Measurements from ENCODE around the gene ANKRD40.
A peak's percentile ranks its signal among the peaks of the same experiment; 100 is the strongest.

ANKRD40 gene

DNA sequence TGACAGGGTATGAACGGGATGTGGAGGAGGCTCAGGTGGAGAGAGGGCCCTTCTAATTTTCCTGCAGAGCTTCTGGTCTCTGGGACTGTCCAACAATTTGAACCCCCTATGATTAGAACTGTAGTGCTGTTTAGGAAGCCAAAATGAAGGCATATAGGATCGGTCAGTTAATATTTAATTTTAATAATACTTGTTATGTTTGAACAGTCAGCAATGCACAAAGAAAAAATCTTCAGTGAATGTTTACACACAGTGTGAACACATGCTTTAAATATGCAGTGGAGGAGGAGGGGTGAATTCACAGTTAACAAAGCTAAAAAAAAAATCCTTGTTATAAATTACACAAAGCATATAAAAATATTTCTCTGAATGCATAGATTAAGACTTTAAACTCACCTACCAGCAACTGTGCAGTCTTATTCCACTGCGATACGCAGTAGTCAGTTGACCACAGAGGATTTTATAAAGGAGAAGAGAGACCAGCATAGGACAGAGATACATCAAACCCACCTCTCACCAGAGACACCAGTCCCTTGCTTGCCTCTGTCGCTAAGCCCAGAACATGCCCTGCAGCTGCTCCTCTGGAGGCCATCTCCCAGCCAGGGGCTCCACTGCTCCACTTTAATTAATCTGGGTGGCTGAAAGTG is 14.6 kb downstream of the ANKRD40 start:
- H3K23ac ChIP-seq (ENCODE audit: low read depth, low read length, poor library complexity): no peak overlapping the region
- H3K27ac ChIP-seq (replicated peaks; ENCODE audit: low read length): no peak overlapping the region
- H2BK120ac ChIP-seq (ENCODE audit: low read depth, low read length): no peak overlapping the region
- no CpG with 5 or more reads among the region's 5 CpGs for WGBS, 2 donors (ENCODE audit: extremely low coverage in 2 of 2, insufficient read length in 2 of 2, insufficient replicate concordance in 1 of 2)
- H3K9me3 ChIP-seq (replicated peaks in 1 of 2; ENCODE audit: control insufficient read depth in 2 of 2, insufficient read depth in 1 of 2, low read depth in 1 of 2, low read length in 2 of 2): no peaks in the 10 kb centered on the region
- H3K4ac ChIP-seq (ENCODE audit: low read length): no peak overlapping the region
- H3K4me1 ChIP-seq (ENCODE audit: control insufficient read depth in 2 of 2, insufficient read depth in 1 of 2, low read depth in 1 of 2, low read length in 2 of 2): peaks cover 29% of the 10 kb centered on the region in 2 donors
- no peak overlapping the region for H2AFZ ChIP-seq (ENCODE audit: low read length)
- H3K27me3 ChIP-seq (ENCODE audit: control insufficient read depth in 3 of 3, insufficient read depth in 3 of 3, low read depth in 1 of 3, low read length in 3 of 3): no peaks in the 10 kb centered on the region
- H2AK5ac ChIP-seq (ENCODE audit: low read depth, low read length): no peak overlapping the region
- H3K9ac ChIP-seq (ENCODE audit: low read depth, low read length, poor library complexity): no peak overlapping the region
- no peak overlapping the region for H3K4me3 ChIP-seq (ENCODE audit: low read length in 2 of 2)
- no peak overlapping the region for H2BK12ac ChIP-seq (ENCODE audit: low read length)
- H3K4me2 ChIP-seq (ENCODE audit: insufficient read depth, low read length, poor library complexity, severe bottlenecking): no peak overlapping the region
- H2BK15ac ChIP-seq (ENCODE audit: low read length): no peak overlapping the region
- no peak overlapping the region for H2BK5ac ChIP-seq (ENCODE audit: low read length)
- H4K91ac ChIP-seq (ENCODE audit: low read depth, low read length, poor library complexity): no peak overlapping the region
- H3K18ac ChIP-seq (ENCODE audit: low read length): no peak overlapping the region
- H4K8ac ChIP-seq (ENCODE audit: low read depth, low read length): no peak overlapping the region
- no peak overlapping the region for H3K14ac ChIP-seq (ENCODE audit: low read length)
- H3K36me3 ChIP-seq (replicated peaks in 1 of 2; ENCODE audit: control insufficient read depth in 2 of 2, insufficient read depth in 2 of 2, low read length in 2 of 2): peaks cover 20 to 57% of the 10 kb centered on the region in 2 donors
- DNase-seq (ENCODE audit: low spot score): no peak
- H3K79me1 ChIP-seq (ENCODE audit: low read depth, low read length): no peaks in the 10 kb centered on the region

DNA sequence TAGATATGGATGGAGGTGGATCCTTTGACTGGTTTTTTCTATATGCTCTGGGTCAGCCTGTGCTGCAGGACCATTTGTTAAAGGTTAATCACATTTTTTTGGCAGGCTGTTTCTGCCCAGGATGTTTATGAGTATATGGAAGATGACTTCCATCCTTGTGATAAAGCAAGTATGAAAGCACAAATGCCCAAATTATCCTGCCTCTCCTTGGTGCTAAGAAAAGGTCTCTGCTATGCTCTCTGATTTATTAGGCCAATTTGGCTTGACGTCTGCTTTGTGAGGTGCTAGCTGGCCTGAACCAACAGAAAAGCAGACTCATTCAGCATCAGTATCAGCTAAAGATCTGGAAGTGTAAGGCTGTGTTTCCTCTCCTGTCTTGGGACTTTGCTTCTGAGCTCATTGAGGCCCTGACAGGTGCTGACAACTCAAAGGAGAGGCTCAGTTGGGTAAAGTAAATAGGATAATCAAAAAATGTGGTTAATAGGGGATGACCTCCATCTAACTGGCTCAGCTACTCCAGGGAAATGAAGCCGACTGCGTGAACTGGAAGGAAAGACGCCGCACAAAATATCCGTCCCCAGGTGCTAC is 15.2 kb downstream of the ANKRD40 start:
- H4K8ac ChIP-seq (ENCODE audit: low read depth, low read length): no peak overlapping the region
- H3K4me1 ChIP-seq (ENCODE audit: control insufficient read depth in 2 of 2, insufficient read depth in 1 of 2, low read depth in 1 of 2, low read length in 2 of 2): peaks cover 29 to 30% of the 10 kb centered on the region in 2 donors
- H3K23ac ChIP-seq (ENCODE audit: low read depth, low read length, poor library complexity): no peak overlapping the region
- H4K91ac ChIP-seq (ENCODE audit: low read depth, low read length, poor library complexity): no peak overlapping the region
- no peak overlapping the region for H2BK12ac ChIP-seq (ENCODE audit: low read length)
- H3K9me3 ChIP-seq (replicated peaks in 1 of 2; ENCODE audit: control insufficient read depth in 2 of 2, insufficient read depth in 1 of 2, low read depth in 1 of 2, low read length in 2 of 2): no peaks in the 10 kb centered on the region
- peaks cover 16 to 51% of the 10 kb centered on the region in 2 donors for H3K36me3 ChIP-seq (replicated peaks in 1 of 2; ENCODE audit: control insufficient read depth in 2 of 2, insufficient read depth in 2 of 2, low read length in 2 of 2)
- H3K14ac ChIP-seq (ENCODE audit: low read length): no peak overlapping the region
- no peak for DNase-seq (ENCODE audit: low spot score)
- H3K27me3 ChIP-seq (ENCODE audit: control insufficient read depth in 3 of 3, insufficient read depth in 3 of 3, low read depth in 1 of 3, low read length in 3 of 3): no peaks in the 10 kb centered on the region
- no peaks in the 10 kb centered on the region for H3K79me1 ChIP-seq (ENCODE audit: low read depth, low read length)
- H2BK5ac ChIP-seq (ENCODE audit: low read length): no peak overlapping the region
- no peak overlapping the region for H2BK120ac ChIP-seq (ENCODE audit: low read depth, low read length)
- H3K4me3 ChIP-seq (ENCODE audit: low read length in 2 of 2): no peak overlapping the region
- no CpG with 5 or more reads among the region's 6 CpGs for WGBS, 2 donors (ENCODE audit: extremely low coverage in 2 of 2, insufficient read length in 2 of 2, insufficient replicate concordance in 1 of 2)
- no peak overlapping the region for H3K4ac ChIP-seq (ENCODE audit: low read length)
- no peak overlapping the region for H2AK5ac ChIP-seq (ENCODE audit: low read depth, low read length)
- no peak overlapping the region for H3K9ac ChIP-seq (ENCODE audit: low read depth, low read length, poor library complexity)
- H2AFZ ChIP-seq (ENCODE audit: low read length): no peak overlapping the region
- no peak overlapping the region for H3K4me2 ChIP-seq (ENCODE audit: insufficient read depth, low read length, poor library complexity, severe bottlenecking)
- H3K27ac ChIP-seq (replicated peaks; ENCODE audit: low read length): no peak overlapping the region
- H2BK15ac ChIP-seq (ENCODE audit: low read length): no peak overlapping the region
- no peak overlapping the region for H3K18ac ChIP-seq (ENCODE audit: low read length)

GRCh38 chr17:50691550-50692447 is 15.9 kb downstream of the ANKRD40 start:
- no peak for DNase-seq (ENCODE audit: low spot score)
- H4K8ac ChIP-seq (ENCODE audit: low read depth, low read length): no peak overlapping the region
- no peaks in the 10 kb centered on the region for H3K9me3 ChIP-seq (replicated peaks in 1 of 2; ENCODE audit: control insufficient read depth in 2 of 2, insufficient read depth in 1 of 2, low read depth in 1 of 2, low read length in 2 of 2)
- no peak overlapping the region for H3K4ac ChIP-seq (ENCODE audit: low read length)
- no peak overlapping the region for H2BK5ac ChIP-seq (ENCODE audit: low read length)
- H3K27me3 ChIP-seq (ENCODE audit: control insufficient read depth in 3 of 3, insufficient read depth in 3 of 3, low read depth in 1 of 3, low read length in 3 of 3): no peaks in the 10 kb centered on the region
- no peak overlapping the region for H3K4me2 ChIP-seq (ENCODE audit: insufficient read depth, low read length, poor library complexity, severe bottlenecking)
- H3K9ac ChIP-seq (ENCODE audit: low read depth, low read length, poor library complexity): no peak overlapping the region
- no peak overlapping the region for H3K4me3 ChIP-seq (ENCODE audit: low read length in 2 of 2)
- no peak overlapping the region for H3K23ac ChIP-seq (ENCODE audit: low read depth, low read length, poor library complexity)
- peak overlapping the region; percentile 99 for H3K27ac ChIP-seq (replicated peaks; ENCODE audit: low read length)
- H2BK12ac ChIP-seq (ENCODE audit: low read length): no peak overlapping the region
- H2AK5ac ChIP-seq (ENCODE audit: low read depth, low read length): no peak overlapping the region
- H3K18ac ChIP-seq (ENCODE audit: low read length): no peak overlapping the region
- no peaks in the 10 kb centered on the region for H3K79me1 ChIP-seq (ENCODE audit: low read depth, low read length)
- H3K4me1 ChIP-seq (ENCODE audit: control insufficient read depth in 2 of 2, insufficient read depth in 1 of 2, low read depth in 1 of 2, low read length in 2 of 2): peaks cover 29 to 34% of the 10 kb centered on the region in 2 donors
- no peak overlapping the region for H2AFZ ChIP-seq (ENCODE audit: low read length)
- H3K14ac ChIP-seq (ENCODE audit: low read length): no peak overlapping the region
- WGBS, 2 donors (ENCODE audit: extremely low coverage in 2 of 2, insufficient read length in 2 of 2, insufficient replicate concordance in 1 of 2): no CpG with 5 or more reads among the region's 6 CpGs
- H2BK120ac ChIP-seq (ENCODE audit: low read depth, low read length): no peak overlapping the region
- H2BK15ac ChIP-seq (ENCODE audit: low read length): peak overlapping the region; percentile 40
- H3K36me3 ChIP-seq (replicated peaks in 1 of 2; ENCODE audit: control insufficient read depth in 2 of 2, insufficient read depth in 2 of 2, low read length in 2 of 2): peaks cover 10 to 43% of the 10 kb centered on the region in 2 donors
- no peak overlapping the region for H4K91ac ChIP-seq (ENCODE audit: low read depth, low read length, poor library complexity)

Measured in neuronal stem cell (in vitro differentiated cells).